Brain pericyte (primary cell): ENCODE measurements around the gene GSN.

Experiments used
- DNase-seq: peaks from one replicate; pipeline ENCODE4 v3.0.0-alpha.2; 2012; ENCODE audit warnings: low read depth, low spot score

GSN gene

DNA sequence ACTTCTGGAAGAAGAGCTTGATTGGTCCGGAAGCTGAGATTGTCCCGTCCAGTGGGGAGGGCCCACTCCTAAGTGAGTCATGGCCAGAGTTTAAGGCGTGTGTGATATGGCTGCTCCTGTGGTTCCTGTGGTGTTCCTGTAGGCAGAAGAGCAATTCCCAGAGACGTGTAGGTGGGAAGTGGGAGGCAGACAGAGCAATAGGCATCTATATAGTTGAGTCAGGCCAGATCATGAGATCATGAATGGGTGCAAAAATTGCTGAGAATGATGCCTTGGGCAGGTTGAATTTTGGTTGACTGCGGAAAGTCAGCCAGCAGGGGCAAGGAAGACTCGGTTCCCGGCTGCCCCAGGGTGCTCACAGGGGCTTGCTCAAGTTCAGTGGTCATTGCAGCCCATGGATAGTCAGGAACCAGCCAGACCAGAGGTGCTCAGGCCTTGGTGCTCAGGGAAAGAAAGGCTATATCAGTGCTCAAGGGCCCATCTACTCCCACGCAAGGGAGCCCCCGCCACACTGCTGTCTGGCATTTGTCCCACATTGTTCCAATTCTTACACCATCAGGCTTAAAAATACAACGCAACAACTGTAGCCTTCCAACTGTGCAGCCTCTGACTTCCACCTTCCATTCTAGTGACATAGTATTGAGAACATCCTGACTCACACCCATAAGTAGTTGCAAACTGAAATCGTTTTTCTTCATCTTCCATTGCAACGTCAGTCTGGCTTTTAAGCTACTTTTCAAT lies 21.0 kb upstream of the GSN start:
- no peak for DNase-seq

DNA sequence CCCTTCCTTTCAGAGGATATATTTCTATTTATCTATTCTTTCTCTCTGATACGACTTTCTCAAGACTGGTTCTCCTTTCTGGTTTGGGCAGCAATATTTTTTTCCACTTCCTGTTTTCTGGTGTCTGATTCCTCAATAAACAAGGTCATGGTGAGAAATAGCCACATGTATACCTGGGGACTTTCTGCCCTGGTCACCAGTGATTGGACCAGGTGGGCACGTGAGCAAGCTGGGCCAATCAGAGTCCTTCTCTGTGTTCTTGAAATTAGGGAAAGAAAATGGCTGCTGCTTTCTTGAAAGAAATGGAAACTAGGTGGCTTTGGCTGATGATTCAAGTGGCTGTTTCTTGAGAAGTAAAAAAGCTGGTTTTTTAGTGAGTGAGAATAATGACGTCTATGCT lies 18.4 kb upstream of the GSN start:
- DNase-seq = no peak

DNA sequence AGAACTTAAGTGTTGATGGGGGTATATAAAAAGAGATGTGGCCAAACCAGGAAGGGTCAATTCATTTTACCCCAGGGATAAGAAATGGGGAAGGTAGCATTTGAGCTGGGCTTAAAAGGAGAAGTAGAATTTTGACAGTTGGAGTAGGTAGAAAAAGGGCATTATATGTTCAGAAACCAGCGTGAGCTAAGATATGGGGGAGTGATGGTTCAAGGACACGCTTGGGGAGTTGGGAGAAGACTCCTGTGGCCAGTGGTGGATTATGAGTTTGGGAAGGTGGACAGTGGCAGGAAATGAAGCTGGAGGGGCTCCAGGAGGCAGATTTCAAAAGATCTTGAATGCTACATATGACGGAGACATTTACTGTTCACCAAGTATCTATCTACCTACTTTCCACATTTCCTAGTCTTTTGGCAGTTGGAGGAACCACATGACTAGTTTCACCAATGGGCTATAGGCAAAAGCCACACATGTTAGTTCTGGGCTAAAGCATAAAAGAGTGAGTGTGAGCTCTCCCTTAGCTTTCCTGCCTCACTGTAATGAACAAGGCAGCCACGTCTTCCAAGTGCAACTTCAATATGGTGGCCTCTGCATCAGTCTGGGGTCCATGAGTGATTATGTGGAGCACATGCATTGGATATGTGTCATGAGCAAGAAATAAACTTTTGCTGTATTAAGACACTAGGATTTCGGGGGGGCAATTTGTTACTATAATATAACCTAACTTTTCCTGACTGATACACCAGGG lies 15.7 kb upstream of the GSN start:
- DNase-seq = no peak

GRCh38 chr9:121253162-121253561 lies 14.8 kb upstream of the GSN start:
- DNase-seq = no peak

GRCh38 chr9:121253821-121254501 lies 14.0 kb upstream of the GSN start:
- DNase-seq = no peak

GRCh38 chr9:121259498-121259897 lies 8.5 kb upstream of the GSN start:
- DNase-seq = no peak

DNA sequence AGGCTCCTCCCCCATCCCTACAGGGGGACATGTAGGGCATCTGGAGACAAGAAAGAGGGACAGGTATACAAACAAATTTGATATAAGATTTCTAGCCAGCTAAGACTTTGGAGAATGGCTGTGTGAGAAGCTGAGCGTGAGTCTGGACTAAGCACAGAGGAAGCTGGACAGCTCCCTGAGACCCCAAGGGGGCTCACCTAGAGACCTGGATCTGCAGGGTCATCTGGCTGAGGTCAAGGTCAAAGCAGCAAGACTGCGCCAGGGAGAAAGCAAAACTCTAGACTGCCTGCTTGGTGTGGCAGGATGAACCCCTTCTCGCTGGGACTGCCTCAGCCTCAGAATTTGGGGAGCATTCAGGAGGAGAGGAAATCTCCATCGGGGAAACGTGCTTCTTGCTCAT lies 8.0 kb upstream of the GSN start:
- no peak for DNase-seq

- no peak for DNase-seq
These were observed 7.4 kb upstream of the GSN start for GRCh38 chr9:121260457-121261106.

DNA sequence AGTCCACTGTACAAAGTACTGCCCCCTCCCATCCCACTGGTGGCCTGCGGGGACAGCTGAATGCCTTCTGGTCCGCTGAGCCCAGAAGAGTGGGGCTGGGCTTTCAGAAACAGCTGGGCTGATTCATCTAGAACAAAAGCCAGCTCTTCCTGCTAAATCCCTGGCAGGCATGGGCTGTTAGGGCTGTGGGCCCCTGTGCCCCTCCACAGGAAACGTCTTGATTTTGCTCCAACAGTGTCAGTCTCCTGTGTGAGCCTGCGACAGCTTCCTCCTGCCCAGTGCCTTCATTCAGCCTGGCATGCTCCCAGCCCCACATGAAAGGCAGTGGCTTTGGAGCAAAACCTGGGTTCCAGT lies 6.9 kb upstream of the GSN start:
- DNase-seq = no peak

- DNase-seq = no peak
These were observed 6.2 kb upstream of the GSN start for GRCh38 chr9:121261755-121262154.

GRCh38 chr9:121262423-121262822 lies 5.5 kb upstream of the GSN start:
- DNase-seq = no peak

GRCh38 chr9:121262953-121263352 lies 5.0 kb upstream of the GSN start:
- DNase-seq = no peak

DNA sequence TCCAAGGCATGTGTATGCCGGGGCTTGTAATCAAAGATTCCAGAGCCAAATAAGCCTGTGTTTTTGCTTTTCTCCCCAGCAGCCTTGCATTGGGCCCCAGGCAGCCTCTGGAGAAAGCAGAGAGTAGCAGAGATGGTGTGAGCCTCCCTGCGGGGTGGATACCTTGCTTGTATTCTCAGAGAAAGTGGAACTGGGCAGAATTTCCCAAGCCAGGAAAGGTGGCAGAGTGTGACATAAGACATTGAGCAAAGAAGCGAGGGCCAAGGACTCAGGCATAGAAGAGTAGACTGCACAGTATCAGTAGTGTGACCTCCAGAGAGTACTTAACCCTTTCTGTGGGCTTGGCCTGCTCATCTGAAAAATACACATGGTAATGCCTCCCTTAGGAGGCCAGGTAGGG lies 1.6 kb upstream of the GSN start:
- DNase-seq = no peak

DNA sequence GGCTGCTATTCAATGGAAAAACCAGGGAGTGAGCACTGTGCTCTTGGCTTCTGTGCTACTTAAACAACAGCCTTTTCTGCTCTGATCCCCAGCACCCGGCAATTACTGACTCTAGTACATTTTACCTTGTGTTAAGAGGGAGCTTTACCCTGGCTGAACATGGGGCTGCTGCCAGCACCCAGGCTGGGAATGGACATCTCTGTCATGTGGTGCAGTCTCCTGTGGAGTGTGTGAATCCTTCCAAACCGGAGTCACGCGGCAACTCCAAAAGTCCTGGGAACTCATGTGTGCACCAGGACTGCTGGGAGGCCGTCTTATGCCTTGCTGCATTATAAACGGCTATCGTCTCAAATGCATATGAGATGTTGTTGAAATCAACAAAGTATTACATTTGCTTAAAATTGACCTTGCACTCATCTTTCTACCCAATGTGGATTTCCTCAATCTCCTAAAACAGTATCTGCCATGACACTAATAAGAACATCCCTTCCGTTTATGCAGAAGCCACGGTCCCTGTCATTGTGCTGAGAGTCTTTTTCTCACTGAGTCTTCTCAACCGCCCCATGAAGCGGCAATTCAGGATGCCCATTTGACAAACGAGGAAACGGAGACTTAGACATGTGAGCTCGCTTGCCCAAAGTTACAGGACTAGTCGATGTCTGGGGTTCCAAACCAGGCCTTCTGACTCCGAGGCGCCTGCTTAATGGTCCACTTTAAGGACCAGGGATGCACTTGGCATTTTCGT lies 884 bp upstream of the GSN start:
- DNase-seq = no peak

DNA sequence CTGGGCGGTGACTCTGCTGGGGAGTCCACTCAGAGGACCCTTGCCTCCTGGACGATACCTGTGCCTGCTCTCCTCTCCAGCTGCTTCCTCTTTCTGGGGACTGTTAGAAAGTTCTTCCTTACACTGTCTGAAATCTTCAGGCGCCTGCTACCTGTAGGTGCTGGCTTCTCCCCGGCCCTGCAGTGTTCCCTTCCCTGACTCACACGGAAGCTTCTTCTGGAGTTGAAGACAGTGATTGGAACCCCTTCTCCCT lies 562 bp downstream of the GSN start:
- DNase-seq = no peak

GRCh38 chr9:121268851-121269641 lies 1.1 kb downstream of the GSN start:
- DNase-seq = no peak

GRCh38 chr9:121269642-121270254 lies 1.8 kb downstream of the GSN start:
- no peak for DNase-seq

DNA sequence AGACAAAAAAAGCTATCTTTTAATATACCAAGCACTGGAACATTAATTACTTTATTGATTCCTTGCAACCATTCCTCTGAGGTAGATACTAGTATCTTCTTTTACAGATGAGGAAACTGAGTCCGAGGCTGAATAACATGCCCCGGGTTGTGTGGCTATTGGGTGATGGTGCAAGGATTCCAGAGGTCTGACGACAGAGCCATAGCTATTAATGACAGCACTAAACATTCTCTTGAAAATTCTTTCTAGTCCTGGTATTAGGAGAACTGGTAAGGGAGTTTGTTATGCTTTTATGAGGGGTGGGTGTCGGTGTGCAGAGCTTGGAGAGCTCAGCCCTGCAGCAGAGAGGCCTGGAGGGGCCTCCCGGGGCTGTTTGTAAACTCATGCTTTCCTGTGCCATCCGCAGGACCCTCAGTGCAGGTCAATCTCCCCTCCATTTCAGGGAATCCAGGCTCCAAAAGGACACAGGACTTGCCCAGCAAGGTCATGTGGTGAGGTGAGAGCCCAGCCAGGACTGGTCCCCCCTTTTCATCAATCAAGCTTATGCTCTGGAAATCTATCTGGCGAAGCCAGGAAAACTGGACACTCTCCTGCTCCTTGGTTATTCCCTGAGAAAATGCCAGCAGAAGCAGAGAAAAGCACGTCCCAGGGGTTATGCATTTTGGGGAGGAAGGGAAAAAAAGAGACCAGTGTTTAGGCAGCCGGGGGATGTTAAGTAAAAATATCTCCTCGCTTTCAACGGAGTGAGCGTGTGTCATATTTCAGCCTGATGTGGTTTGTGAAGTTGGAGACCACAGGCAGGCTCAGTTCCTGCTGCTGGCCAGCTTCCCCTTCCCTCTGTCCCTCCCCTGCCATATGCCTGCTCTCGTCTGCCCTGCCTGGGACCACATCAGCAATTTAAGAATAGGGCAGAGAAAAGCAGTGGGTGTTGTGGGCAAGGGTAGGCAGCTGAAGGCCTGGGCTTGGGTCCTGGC lies 3.7 kb downstream of the GSN start:
- DNase-seq = no peak

- no peak for DNase-seq
These were observed 4.5 kb downstream of the GSN start for GRCh38 chr9:121272401-121272948.
